ENCODE data around the gene IRF7. TPM values are rescaled to one million over a fixed set of nuclear protein-coding genes. Genes with fewer than 3 reads are reported as not detected.

IRF7 gene
- total RNA-seq, 6 donors from 2014 or later, result 32.6 to 123 (median 56.2) TPM

DNA sequence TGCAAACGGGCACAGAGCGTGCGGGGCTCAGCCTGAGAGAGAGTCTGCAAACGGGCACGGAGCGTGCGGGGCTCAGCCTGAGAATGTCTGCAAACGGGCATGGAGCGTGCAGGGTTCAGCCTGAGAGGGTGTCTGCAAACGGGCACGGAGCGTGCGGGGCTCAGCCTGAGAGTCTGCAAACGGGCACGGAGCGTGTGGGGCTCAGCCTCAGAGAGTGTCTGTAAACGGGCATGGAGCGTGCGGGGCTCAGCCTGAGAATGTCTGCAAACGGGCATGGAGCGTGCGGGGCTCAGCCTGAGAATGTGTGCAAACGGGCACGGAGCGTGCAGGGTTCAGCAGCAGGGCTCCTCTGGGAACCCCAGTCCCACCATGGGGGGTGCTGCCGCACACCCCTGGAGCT, 26.0 kb downstream of the IRF7 start:
- H3K9me3 ChIP-seq, result no peaks in the 10 kb centered on the region
- TF ChIP-seq POLR2A (IDR thresholded peaks at IDR 0.05), result no peak
- no peak for TF ChIP-seq EP300 (IDR thresholded peaks at IDR 0.05)
- no peak for TF ChIP-seq POLR2AphosphoS5 (IDR thresholded peaks at IDR 0.05)
- TF ChIP-seq, protein P1, sequence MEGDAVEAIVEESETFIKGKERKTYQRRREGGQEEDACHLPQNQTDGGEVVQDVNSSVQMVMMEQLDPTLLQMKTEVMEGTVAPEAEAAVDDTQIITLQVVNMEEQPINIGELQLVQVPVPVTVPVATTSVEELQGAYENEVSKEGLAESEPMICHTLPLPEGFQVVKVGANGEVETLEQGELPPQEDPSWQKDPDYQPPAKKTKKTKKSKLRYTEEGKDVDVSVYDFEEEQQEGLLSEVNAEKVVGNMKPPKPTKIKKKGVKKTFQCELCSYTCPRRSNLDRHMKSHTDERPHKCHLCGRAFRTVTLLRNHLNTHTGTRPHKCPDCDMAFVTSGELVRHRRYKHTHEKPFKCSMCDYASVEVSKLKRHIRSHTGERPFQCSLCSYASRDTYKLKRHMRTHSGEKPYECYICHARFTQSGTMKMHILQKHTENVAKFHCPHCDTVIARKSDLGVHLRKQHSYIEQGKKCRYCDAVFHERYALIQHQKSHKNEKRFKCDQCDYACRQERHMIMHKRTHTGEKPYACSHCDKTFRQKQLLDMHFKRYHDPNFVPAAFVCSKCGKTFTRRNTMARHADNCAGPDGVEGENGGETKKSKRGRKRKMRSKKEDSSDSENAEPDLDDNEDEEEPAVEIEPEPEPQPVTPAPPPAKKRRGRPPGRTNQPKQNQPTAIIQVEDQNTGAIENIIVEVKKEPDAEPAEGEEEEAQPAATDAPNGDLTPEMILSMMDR (IDR thresholded peaks at IDR 0.05), result no peak
- H3K4me3 ChIP-seq, result no peak overlapping the region
- ATAC-seq (ENCODE audit: low FRiP score in 2 of 2) (no peak), DNase-seq (peak in 1 of 2 donors; percentile 83)
- H3K27ac ChIP-seq, result no peak overlapping the region
- H3K36me3 ChIP-seq, result peaks cover 17 to 86% (median 74%) of the 10 kb centered on the region in 4 donors
- WGBS, 2 donors, result 89 to 94% methylated on average over 24 to 26 of the region's 26 CpGs
- H3K4me1 ChIP-seq, result peaks cover 0 to 11% (median 4%) of the 10 kb centered on the region in 4 donors
- no peaks in the 10 kb centered on the region for H3K27me3 ChIP-seq

DNA sequence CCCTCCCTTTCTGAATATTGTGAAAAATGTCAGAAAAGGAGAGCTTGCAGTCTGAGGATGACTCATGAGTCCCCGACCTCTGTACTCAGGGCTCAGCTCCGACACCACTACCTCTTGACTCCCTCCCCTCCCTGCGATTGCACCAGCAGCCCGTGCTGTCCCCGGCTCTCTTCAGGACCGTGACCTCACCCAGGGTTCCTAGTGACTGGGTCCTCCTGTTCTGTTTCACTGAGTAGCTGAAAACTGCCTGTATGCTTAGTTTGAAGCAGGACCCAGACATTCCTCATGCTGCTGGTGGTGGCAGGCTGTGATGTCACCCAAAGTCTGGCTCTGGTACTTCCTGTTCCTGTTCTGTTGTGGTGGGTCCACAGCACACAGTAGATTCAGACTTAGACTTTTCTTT, 27.8 kb downstream of the IRF7 start:
- Histone ChIP-seq H3K4me1 (peaks cover 0 to 11% (median 4%) of the 10 kb centered on the region in 4 donors), H3K36me3 (peaks cover 7 to 82% (median 70%) of the 10 kb centered on the region in 4 donors), H3K27ac (peak overlapping the region; percentile 19 to 67 (median 60)), H3K27me3 (no peaks in the 10 kb centered on the region), H3K4me3 (no peak overlapping the region), H3K9me3 (no peaks in the 10 kb centered on the region)
- 63 to 66% methylated on average over 6 of the region's 6 CpGs for WGBS, 2 donors
- TF ChIP-seq POLR2AphosphoS5 (IDR thresholded peaks at IDR 0.05) (no peak), EP300 (IDR thresholded peaks at IDR 0.05) (no peak)
- TF ChIP-seq, protein P1 (IDR thresholded peaks at IDR 0.05), result no peak
- DNase-seq, result peak in 1 of 2 donors; percentile 72
- peak; percentile 78 to 82 for ATAC-seq (ENCODE audit: low FRiP score in 2 of 2)

DNA sequence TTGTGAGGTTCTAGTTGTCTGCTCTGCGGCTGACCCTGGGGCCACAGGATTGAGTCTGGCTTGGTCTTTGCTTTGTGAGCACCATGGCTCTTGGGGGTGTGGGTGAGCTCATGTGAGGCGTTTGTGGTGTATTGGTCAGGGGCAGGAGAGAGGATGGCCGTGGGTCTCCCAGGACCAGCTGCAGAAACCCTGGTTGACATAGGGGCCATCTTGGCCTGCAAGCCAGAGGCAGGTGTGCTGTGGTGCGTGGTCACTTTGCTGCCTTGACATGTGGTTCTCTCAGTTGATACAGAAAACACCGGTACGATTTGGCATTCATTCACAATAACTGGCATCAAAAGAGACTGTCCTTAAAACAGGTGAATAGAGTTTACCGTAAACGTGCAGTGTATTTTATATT, 28.2 kb downstream of the IRF7 start:
- no peak for ATAC-seq (ENCODE audit: low FRiP score in 2 of 2)
- H3K27ac ChIP-seq, result peak overlapping the region; percentile 19 to 67 (median 60)
- no peak for DNase-seq
- TF ChIP-seq POLR2A (IDR thresholded peaks at IDR 0.05) (no peak), EP300 (IDR thresholded peaks at IDR 0.05) (no peak), POLR2AphosphoS5 (IDR thresholded peaks at IDR 0.05) (no peak)
- TF ChIP-seq, protein P1 (IDR thresholded peaks at IDR 0.05), result no peak
- H3K36me3 ChIP-seq, result peaks cover 3 to 82% (median 70%) of the 10 kb centered on the region in 4 donors
- no peaks in the 10 kb centered on the region for H3K27me3 ChIP-seq
- no peak overlapping the region for H3K4me3 ChIP-seq
- 90 to 91% methylated on average over 5 to 8 of the region's 8 CpGs for WGBS, 2 donors
- H3K9me3 ChIP-seq, result no peaks in the 10 kb centered on the region
- H3K4me1 ChIP-seq, result peaks cover 0 to 11% (median 4%) of the 10 kb centered on the region in 4 donors

DNA sequence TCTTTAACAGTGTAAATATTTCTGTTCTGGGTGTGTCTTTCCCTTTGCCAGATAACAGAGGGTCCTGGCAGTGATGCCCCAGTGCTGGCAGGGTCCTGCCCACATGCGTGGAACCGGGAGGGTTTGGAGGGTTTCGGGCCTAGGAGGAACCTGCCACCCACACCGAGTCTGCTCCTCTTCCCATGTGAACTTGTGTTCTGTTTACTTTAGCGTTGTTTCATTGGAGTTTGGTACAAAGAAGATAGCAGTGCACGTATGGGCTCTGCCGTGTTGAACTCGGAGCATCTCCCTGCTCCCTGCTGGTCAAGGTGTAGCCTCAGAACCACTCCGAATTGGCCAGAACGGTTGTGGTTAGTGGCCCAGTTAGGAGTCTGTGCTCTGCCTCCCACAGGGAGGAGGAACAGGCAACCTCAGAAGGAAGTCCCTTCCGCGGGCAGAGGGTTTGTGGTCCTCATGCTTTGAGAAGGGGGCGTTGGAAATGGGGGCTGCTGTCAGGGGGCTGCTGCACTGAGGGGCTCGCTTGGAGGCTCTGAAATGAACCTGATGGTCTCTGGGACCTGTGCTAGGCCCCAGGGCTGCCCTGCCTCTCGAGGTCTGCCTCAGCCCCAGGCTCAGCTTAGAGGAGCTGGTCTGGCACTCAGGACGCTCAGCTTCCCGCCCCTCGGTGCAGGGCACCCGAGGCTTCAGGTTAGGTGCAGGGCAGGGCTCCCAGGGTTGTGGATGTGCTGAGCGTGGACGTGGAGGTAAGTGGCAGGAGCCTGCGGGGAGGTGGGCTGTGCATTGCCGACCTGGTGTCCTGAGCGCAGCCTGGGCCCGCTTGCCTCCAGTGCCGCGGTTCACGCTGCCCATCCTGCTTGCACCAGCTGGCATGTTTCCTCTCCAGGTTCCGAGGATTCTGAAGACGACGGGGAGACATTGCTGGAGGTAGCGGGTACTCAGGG, 29.1 kb downstream of the IRF7 start:
- H3K4me3 ChIP-seq, result no peak overlapping the region
- TF ChIP-seq, protein P1 (IDR thresholded peaks at IDR 0.05), result no peak
- TF ChIP-seq POLR2AphosphoS5 (IDR thresholded peaks at IDR 0.05), result no peak
- TF ChIP-seq POLR2A (IDR thresholded peaks at IDR 0.05), result no peak
- TF ChIP-seq EP300 (IDR thresholded peaks at IDR 0.05), result no peak
- H3K27ac ChIP-seq, result peak overlapping the region in 2 of 4 donors; percentile 53 to 67
- H3K4me1 ChIP-seq, result peaks cover 0 to 11% (median 4%) of the 10 kb centered on the region in 4 donors
- 83 to 91% methylated on average over 25 to 27 of the region's 32 CpGs for WGBS, 2 donors
- H3K36me3 ChIP-seq, result peaks cover 4 to 84% (median 69%) of the 10 kb centered on the region in 4 donors
- DNase-seq (peak in 1 of 2 donors; percentile 77), ATAC-seq (ENCODE audit: low FRiP score in 2 of 2) (no peak)
- no peaks in the 10 kb centered on the region for H3K9me3 ChIP-seq
- no peaks in the 10 kb centered on the region for H3K27me3 ChIP-seq
